Tibial nerve (tissue), 4 donors: ENCODE measurements around the gene AMACR.

Experiments
- CTCF ChIP-seq, 5 experiments: fragments of 200-600 bp in 3 of 5; fragments of 450-650 bp in 2 of 5; sonication (generic) in 3 of 5; IDR thresholded peaks; one replicate each; pipeline ENCODE4 v1.5.1; 2016 to 2019; ENCODE audit warnings: antibody characterized with exemption in 5 of 5, mild to moderate bottlenecking in 3 of 5, moderate library complexity in 2 of 5
- EP300 ChIP-seq, 2 donors: sonication (generic); formaldehyde crosslinking; IDR thresholded peaks; one replicate each; pipeline ENCODE4 v1.6.1; 2017; ENCODE audit warnings: antibody characterized with exemption in 2 of 2, mild to moderate bottlenecking in 1 of 2
- POLR2A ChIP-seq, 2 donors: fragments of 450-650 bp; IDR thresholded peaks; one replicate each; pipeline ENCODE4 v1.6.1; 2017; ENCODE audit warnings: antibody characterized with exemption in 2 of 2, mild to moderate bottlenecking in 2 of 2, moderate library complexity in 2 of 2

- TF ChIP-seq CTCF (IDR thresholded peaks at IDR 0.05) = no peak
- no peak for TF ChIP-seq POLR2A (IDR thresholded peaks at IDR 0.05)
- no peak for TF ChIP-seq EP300 (IDR thresholded peaks at IDR 0.05)
Observed at GRCh38 chr5:34014626-34015025, 6.8 kb upstream of the AMACR start.
